Myometrial cell (primary cell): ENCODE data around the gene NDUFV2. TPM values are rescaled to one million over a fixed set of nuclear protein-coding genes. Genes with fewer than 3 reads are reported as not detected.

ENCODE experiments used
- total RNA-seq: library from RNA; depleted of rRNA; stranded (reverse); fragments of >200 nt; gene quantifications from 2 replicates; pipeline ENCODE4 v1.2.3, GENCODE V29; 2015

NDUFV2 gene
- 165 and 177 TPM in 2 replicates for total RNA-seq

DNA sequence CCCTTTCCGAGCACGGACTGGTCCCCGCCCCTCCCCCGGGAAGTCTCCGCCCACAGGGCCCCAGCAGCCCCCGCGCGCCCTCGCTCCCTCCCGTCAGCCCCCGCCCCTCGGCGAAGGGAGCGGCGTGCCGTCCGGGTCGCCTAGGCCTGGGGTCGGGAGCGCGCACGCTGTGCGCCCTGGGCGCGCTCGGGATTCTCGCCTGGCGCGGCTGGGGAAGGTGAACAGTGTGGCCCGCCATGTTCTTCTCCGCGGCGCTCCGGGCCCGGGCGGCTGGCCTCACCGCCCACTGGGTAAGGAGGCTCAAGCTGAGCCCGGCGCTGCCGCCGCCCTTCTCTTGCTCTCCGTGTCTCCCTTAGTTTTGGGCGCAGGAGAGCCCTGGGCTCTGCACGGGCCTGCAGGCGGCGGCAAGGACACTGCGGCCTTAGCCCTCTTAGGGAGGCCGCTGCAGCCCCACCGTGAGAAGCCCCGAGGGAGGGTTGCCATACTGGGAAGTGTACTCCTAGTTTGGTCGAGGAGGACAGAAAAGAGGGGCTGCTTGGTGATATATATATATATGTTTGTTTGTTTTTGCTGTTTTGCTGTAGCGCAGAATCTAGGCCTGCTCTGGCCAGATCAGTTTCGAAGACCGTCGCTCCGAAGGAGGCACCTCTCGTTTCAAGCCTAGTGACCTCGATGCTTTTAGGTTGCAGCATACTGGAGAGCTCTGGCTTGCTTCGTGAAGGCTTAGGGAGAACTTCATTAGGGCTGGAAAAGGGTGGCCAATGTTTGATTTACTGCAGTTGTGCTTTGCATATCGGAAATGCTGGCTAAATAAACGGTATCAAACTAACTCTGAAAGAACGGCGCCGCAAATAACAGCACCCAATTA is at the start of gene NDUFV2:
TSS of gene NDUFV2 (plus strand) at position 192 of the 868 bp plus-strand sequence. CDS start at position 237, 45 bp downstream.

GRCh38 chr18:9136315-9137155 is 34.0 kb downstream of the NDUFV2 start, which contains the start of gene ANKRD12:
ANKRD12 (plus strand) TSS chr18:9136781; CDS start chr18:9182433, 45,652 bp downstream.

Other genes with a start within 250 kb of the NDUFV2 start
- 2.3 and 5.7 TPM in 2 replicates for gene ANKRD12, start 34.1 kb downstream of the NDUFV2 start, total RNA-seq
- gene TWSG1, start 232.1 kb downstream of the NDUFV2 start, total RNA-seq: 83.6 and 106 TPM in 2 replicates